Activated CD8-positive, alpha-beta memory T cell treated with anti-CD3 and anti-CD28 coated beads, Interleukin-2, amount 50 U/mL, for 1 hour (primary cell): Measurements from ENCODE around the gene PTGES3L.
"Not testable (repeated sequence)": the region's sequence is repeated elsewhere in the genome, so short reads cannot be mapped to it uniquely, and the experiment has no call there.

Experiments
- DNase-seq: peaks from one replicate; pipeline ENCODE4 v3.0.0-alpha.2; 2020; ENCODE audit errors: extremely low read depth

Gene PTGES3L

DNA sequence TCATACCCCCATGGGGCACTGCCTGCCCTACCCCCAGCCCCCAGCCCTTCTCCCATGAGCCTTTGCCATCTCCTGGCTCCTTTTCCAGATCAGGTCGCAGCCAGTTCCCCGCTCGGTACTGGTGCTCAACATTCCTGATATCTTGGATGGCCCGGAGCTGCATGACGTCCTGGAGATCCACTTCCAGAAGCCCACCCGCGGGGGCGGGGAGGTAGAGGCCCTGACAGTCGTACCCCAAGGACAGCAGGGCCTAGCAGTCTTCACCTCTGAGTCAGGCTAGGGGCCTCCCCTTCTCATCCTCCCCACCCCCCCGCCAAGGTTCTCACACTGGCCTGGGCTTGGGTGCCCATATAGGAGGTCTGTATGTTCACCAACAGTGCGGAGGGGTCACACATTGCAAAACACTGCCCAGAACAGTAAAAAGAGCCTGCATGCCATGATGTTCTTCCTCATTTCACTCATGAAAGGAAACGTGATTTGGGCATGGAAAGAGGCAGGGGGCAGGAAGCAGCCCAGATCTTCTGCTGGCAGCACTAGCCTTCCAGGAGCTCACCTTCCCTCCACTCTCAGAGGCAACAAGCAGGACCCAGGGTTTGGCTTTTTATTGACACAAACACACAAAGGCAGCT is 34.3 kb upstream of the PTGES3L start:
- no peak for DNase-seq

DNA sequence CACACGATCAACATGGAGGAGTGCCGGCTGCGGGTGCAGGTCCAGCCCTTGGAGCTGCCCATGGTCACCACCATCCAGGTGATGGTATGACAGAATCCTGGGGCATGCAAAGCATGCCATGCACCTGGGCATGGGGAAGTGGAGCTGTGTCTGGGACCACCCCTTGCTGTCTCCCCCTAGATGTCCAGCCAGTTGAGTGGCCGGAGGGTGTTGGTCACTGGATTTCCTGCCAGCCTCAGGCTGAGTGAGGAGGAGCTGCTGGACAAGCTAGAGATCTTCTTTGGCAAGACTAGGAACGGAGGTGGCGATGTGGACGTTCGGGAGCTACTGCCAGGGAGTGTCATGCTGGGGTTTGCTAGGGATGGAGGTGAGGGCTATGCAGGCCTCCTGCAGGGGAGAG is 33.4 kb upstream of the PTGES3L start:
- DNase-seq, result no peak

DNA sequence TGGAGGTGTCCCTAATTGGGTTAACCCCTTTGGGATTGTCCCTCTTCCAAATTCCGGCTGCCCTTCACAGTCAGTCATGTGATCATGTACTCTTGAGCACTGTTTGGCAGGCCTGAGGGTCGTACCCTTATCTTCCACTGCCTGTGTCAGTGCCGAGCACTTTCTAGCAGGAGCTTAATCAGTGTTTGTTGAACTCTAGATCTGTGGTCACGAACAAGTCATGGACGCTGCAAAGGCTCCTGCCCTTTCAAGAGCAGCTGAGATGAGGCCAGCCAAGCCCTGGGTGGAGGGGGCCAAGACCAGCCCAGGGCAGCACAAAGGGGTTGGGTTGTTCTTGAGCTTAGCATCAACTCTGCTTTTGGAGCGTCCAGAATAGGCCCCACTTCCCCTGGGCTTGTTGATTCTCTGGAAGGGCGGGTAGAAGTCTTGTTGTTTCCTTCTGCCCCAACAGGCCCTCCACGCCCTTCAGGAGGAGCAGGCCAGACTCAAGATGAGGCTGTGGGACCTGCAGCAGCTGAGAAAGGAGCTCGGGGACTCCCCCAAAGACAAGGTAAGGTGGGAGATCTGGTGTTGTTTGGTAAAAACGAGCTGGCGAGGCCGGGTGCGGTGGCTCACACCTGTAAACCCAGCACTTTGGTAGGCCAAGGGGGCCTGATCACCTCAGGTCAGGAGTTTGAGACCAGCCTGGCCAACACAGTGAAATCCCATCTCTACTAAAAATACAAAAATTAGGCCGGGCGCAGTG is 32.0 kb upstream of the PTGES3L start:
- no peak for DNase-seq

DNA sequence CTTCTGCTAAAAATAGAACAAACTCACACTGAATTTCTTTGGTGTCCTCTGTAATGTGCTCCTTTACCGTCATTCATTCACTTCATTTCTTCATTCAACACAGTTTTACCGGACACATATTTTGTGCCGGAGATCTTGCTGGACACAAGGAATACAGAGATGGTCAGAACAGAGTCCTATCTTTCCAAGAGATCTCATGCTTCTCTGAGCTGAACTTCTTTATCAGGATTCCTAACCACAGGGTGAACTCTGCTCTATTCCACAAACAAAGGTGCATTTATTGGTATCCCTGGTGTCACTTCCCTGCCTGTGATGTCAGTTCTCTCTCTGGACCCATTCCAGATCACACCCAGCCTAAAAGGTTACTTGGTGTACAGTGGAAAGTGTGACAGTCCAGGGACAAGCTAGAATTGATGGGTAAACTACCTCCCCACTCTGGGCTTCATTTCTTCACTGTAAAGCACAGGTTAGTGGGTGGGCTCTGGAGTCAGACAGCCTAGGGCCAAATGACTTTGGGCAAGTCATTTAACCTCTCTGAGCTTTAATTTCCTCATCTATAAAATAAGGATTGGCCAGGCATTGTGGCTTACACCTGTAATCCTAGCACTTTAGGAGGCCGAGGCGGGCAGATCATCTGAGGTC is 30.9 kb upstream of the PTGES3L start:
- DNase-seq, result no peak

DNA sequence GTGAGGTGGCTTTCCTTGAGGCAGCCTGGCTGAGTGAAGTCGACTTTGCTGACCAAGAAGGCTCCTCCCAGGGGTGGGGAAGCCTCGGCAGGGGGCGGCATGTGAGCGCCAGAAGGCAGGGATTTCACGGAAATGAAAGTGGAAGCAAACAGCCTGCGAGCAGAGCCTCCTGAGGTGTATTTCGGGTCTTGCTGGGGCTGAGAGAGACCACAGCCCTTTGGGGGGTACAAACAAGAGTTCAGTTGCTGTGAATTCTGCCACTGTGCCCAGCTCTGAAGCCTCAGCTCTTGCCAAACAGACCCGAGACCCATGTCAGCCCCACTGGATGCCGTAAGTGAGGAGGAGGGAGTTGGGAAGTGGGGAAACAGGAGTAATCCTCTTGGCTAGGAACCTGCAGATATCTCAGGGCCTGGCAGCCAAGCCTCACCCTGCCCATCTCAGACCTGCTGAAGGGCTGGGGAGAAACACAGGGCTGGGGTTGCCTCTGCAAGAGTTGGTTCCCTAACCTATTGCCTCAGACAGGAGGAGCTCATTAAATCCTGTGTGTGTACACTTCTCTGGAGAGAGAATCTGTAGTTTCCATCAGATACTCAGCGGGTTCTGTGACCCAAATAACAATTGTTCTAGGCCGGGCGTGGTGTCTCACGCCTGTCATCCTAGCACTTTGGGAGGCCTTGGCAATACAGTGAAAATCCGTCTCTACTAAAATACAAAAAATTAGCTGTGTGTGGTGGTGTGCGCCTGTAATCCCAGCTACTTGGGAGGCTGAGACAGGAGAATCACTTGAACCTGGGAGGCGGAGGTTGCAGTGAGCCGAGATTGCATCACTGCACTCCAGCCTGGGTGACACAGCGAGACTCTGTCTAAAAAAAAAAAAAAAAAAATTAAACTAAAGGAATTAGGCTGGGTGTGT is 27.0 kb upstream of the PTGES3L start, which contains the start of gene IFI35:
Gene IFI35 (plus strand): TSS at position 146 of the 913 bp plus-strand sequence. CDS start 164 bp downstream, at position 310.
- DNase-seq, result peak; percentile 59

DNA sequence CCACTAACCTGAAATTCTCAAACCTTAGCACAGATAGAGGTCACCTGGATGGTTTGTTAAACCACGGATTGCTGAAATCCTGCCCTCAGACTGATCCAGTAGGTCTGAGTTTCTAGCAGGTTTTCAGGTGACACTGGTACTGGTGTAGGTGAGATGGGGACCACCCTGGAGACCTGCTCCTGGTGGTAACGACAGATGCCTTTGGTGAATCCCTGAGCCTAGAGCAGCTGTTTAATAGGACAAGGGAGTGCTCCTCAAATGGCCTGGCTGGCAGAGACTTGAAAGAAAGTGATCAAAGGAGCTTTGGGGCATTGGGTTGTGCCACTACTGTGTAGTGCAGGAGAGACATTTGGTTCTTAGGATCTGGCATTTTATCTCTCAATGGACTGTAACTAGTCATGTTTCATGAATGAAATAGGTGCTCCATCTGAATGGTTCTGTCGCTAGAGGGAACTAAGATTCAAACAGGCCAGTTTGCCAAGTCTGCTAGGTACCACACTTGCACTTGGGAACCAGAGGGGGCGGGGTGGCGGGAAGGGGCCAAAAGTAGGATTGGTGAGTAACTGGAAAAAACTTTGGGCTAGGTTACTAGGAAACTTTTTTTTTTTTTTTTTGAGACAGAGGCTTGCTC is 23.8 kb upstream of the PTGES3L start:
- DNase-seq, result no peak

DNA sequence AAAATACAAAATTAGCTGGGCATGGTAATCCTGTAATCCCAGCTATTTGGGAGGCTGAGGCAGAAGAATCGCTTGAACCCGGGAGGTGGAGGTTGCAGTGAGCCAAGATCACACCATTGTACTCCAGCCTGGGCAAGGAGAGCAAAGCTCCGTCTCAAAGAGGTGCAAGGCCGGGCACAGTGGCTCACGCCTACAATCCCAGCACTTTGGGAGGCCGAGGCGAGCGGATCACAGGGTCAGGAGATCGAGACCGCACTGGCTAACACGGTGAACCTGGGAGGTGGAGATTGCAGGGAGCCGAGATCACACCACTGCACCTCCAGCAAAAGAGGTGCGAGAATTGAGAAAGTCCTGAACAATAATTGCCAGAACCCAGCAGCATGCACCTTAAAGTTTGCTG is 21.0 kb upstream of the PTGES3L start:
- DNase-seq, result not testable (repeated sequence)

DNA sequence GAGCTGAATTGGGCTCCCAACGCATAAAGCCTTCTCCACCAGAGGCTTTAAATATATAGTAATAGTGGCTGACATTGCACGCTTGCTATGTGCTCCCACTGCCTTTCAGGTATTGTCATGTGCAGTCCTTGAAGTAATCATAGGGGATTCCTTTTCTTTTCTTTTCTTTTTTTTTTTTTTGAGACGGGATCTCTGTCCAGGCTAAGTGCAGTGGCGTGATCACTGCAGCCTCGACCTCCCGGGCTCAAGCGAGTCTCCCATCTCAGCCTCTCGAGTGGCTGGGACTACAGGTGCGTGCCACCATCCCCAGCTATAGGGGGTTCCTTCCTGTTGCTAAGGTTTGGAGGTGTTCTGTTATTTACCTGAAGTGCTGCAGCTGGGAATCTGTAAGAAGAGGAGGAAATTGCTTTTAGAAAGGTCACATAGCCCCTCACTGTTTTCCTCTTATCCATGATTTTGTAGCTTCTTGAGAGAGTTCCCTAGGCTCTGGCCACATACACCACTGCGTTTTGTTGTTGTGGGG is 19.2 kb upstream of the PTGES3L start:
- DNase-seq, result no peak

DNA sequence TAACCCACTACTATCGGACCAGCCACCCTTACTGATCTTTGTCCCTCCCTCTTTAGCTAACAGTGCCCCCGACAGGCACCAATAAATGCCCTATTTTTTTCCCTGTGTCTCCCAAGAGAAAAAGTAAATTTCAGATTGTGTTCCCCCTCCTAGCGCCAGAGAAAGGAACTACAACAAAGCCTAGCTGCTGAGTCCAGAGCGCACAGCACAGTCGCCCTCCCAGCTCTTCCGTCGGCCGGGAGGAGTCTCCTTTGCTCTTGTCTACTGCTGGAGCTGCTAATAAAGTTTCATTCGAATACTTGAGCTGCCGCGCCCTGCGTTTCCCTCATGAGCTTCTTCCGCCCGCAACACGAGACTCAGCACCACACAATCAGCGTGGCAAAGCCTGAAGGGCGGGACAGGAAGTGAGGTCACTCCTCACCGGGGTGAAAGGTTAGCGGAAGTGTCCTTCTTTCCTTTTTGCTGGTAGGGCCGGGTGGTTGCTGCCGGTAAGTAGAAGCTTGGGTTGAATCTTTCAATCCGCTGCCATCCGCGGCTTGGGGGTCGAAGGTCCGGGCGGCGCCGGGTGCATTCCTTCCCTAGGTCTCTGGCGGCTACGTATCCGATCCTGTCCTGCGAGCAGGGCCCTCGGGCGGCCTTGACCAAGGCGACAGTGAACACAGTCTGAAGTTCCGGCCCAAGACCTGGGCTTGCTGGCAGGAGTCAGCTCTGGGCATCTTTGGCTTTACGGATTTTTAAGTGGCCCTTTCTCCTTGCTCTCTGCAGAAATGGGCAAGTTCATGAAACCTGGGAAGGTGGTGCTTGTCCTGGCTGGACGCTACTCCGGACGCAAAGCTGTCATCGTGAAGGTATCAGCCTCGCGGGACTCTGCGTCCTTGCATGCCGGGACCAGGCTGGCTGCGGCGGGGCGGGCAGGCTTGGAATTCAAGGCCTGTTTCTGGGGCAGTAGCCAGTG is 18.4 kb upstream of the PTGES3L start, which contains the start of gene RPL27:
Gene RPL27 (plus strand): TSS at position 436 of the 955 bp plus-strand sequence. CDS start 332 bp downstream, at position 768.
- DNase-seq, result peak; percentile 97

DNA sequence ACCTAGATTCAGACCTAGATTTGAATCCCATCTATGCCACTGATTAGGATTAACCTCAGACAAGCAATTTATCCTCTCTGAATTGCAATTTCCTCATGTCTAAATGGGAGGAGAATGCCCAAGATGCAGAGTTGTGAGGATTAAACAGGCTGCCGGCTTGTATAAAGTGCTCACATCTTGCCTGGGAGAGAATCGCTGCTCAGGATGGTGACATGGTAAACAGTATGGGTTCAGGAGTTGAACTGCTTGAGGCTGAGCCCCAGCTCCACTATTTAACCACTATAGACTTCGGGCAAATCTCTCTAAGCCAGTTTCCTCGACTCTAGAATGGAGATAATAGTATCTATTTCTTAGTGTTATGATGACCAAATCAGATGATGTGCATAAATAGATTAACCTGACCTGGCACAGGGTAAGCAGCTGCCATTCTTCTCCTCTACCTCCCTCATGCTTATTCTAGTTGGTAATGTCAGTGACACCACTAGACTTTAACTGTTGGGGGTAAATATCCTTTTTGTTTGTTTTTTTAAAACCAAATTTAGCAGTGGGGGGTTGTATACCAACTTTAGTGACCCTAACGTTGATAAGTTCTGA is 17.6 kb upstream of the PTGES3L start:
- no peak for DNase-seq

DNA sequence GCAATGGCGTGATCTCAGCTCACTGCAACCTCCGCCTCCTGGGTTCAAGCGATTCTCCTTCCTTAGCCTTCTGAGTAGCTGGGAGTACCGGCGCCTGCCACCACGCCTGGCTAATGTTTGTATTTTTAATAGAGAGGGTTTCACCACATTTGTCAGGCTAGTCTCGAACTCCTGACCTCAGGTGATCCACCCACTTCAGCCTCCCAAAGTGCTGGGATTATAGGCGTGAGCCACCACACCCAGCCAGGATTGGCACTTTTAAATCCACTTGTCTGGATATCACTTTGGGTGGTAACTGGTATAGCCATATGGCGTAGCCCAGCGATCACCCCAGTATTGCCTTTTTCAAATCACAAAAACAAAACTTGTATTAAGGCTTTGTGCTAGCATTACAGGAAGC is 14.0 kb upstream of the PTGES3L start:
- DNase-seq, result not testable (repeated sequence)

DNA sequence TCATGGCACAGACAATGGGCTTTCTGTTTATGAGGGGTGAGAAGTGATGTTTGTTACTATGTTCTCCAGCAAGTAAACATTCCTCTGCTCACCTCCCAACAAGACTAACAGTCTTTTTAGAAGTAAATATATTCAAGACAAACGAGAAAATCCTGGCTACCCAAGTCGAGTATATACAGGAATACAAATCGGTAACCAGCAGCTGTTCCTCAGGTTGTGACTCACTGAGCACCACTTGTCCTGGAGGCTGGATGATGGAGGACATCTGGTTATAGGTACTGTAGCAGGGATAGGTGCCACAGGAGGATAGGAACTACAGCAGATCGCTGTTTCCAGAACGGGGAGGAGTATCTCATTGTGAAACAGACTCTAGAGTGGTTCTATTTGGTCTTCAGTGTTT is 13.0 kb upstream of the PTGES3L start:
- DNase-seq, result no peak

DNA sequence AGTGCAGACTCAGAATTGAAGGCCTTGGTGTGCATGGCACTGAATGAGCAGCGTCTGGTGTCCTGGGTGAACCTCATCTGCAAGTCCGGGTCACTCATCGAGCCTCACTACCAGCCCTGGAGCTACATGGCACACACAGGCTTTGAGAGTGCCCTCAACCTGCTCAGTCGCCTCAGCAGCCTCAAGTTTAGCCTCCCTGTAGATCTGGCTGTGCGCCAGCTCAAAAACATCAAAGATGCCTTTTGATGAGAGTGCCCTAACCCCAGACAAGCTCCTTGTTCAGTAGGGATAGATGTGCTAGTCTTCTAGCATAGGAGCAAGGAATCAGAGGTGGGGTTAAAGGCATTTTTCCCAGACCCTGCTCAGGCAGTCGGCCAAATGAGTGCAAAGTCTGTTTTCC is 11.6 kb upstream of the PTGES3L start:
- DNase-seq, result no peak

DNA sequence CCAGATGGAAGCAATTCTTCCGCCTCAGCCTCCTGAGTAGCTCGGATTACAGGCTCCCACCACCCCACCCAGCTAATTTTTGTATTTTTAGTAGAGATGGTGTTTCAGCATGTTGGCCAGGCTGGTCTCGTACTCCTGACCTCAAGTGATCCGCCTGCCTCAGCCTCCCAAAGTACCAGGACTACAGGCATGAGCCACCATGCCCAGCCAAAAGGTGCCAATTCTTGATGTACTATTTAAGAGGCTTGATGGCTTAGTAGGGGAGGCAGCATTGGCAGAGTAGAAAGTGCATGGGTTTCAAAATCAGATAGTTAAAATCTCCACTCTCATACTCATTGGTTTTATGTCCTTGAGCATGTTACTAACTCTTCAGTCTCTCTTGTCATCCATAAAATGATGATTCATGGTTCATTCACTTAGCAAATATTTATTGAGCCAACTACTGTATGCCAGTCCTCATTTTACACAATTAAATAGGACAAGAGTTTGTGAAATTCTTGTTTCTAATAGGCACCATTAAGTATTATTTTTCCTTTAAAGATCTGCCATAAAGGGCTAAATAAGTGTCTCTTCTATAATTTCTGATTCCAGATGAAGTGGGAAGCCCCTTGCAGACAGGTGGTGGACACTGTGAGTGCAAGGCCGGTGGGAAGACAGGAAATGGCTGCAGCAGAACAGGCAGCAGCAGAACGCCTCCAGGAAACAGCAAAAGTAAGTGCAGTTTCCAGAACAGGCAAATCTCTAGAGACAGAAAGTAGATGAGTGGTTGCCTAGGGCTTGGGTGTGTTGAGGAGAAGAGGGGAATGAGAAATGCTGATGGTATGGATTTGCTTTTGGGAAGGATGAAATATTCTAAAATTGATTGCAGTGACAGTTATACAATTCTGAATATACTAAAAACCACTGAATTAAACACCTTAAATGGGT is 10.1 kb upstream of the PTGES3L start:
- no peak for DNase-seq

DNA sequence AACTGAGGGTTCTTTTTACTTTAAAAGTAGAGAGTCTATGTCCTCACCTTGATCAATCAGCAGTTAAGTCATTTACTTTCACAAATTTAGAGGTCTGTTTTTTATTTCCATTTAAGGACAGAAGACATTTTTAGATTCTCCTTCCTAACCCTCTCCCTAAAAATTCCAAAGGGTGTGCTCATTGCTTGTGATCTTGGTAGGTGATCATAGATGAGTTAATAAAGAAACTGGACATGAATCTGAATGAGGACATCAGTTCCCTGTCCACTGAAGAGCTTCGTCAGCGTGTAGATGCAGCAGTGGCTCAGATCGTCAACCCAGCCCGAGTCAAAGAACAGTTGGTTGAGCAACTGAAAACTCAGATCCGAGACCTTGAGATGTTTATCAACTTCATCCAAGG is 9.3 kb upstream of the PTGES3L start:
- no peak for DNase-seq

DNA sequence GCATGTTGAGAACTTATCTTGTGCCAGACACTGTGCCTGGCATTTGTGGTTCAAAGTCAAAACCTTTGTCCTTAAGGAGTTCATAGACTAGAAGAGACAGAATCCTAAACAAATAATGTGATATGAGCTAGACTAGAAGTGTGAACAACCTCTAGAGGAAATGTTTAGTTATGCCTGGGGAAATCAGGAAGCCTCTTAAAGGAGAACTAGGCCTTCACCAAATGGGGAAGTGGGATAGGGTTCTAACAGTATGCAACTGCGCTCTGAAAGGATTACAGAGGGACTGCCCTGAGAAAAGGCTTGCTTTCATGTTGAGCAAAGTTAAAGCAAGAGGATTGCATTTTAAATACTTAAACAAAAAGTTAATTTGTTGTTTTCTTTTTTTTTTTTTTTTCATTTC is 5.3 kb upstream of the PTGES3L start:
- DNase-seq, result no peak

DNA sequence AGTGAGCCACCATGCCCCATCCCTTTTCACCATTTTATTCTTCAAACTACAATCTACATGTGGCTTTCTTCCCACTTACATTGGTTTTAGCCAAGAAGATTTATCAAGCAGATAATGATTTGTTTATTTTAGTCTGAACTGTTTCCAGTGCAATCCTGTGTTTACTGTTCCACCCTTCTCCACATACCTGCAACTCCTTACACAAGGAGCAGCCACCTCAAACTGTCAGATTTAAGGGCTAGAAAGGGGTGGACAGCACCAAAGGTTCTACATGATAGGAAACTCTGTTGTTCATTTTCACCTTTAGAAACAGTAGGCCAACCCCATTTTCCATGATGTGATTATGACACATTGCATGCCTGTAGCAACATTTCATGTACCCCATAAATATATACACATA is 2.4 kb upstream of the PTGES3L start:
- no peak for DNase-seq

DNA sequence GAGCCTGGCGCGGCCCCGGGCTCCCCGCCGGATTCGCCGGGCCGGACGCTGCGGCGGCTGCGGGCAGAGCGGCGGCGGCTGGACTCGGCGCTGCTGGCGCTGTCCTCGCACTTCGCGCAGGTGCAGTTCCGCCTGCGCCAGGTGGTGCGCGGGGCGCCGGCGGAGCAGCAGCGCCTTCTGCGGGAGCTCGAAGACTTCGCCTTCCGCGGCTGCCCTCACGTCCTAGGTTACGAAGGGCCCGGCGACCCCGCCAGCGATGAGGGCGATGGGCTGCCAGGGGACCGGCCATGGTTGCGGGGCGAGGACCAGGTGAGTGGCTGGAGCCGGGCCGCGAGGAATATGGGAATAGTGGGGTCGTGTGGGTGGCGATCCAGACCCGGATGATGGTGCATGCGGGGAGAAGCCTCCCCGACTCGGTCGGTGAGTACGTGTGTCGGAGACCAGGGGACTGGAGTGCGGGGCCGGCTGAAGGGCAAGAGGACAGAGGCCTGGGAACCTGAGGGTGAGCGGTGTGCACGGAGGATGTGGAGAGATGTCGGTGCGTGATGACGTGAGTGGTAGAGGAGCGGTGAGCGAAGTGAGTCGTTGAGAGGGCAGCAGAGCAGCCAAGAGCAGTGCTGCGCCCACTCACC is 1.0 kb upstream of the PTGES3L start:
- DNase-seq, result peak; percentile 5
